NB4 (cell line): ENCODE measurements around the gene B3GLCT.

Source experiments
- DNase-seq: peaks from one replicate; pipeline ENCODE4 v3.0.0; 2010; ENCODE audit warnings: low read depth
- H3K4me3 ChIP-seq: one replicate; pipeline ENCODE4 v1.5.1; 2011; ENCODE audit warnings: mild to moderate bottlenecking, low read depth, low read length, moderate library complexity
- MYC ChIP-seq: IDR thresholded peaks from 2 replicates; pipeline ENCODE4 v1.6.1; 2011; ENCODE audit warnings: low read depth, low read length
- POLR2A ChIP-seq: IDR thresholded peaks from 2 replicates; pipeline ENCODE4 v1.6.1; 2011; ENCODE audit warnings: mild to moderate bottlenecking; ENCODE audit not compliant: insufficient read length; ENCODE audit errors: extremely low read depth
- TF ChIP-seq, protein P1 (sequence below): IDR thresholded peaks from 2 replicates; pipeline ENCODE4 v1.6.1; 2011; ENCODE audit warnings: low read depth, low read length
- TF ChIP-seq, protein P2 (sequence below): IDR thresholded peaks from one replicate; pipeline ENCODE4 v1.5.1; 2012; ENCODE audit warnings: low read depth, low read length

Gene B3GLCT

DNA sequence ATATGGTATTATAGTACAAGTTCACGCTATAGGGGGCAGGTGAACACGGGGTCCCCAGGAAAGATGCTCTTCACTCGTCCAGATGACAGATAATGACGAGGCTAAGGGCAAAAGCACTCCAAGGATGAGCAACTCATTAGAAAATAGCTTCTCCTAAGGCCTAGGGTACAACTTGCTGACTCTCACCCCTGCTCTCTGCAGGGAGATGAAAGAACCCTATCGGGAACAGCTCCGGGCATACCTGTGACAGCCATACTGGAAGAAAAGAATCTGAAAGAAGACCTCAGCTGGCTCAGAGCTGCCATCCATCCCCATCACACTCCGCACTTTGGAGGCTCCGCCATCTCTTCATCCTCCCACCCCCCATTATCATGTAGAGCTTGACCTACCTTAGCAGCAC, 20.5 kb upstream of the B3GLCT start:
- no peak for DNase-seq
- H3K4me3 ChIP-seq: no peak overlapping the region
- TF ChIP-seq MYC: no peak
- TF ChIP-seq, protein P1, sequence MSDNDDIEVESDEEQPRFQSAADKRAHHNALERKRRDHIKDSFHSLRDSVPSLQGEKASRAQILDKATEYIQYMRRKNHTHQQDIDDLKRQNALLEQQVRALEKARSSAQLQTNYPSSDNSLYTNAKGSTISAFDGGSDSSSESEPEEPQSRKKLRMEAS: no peak

DNA sequence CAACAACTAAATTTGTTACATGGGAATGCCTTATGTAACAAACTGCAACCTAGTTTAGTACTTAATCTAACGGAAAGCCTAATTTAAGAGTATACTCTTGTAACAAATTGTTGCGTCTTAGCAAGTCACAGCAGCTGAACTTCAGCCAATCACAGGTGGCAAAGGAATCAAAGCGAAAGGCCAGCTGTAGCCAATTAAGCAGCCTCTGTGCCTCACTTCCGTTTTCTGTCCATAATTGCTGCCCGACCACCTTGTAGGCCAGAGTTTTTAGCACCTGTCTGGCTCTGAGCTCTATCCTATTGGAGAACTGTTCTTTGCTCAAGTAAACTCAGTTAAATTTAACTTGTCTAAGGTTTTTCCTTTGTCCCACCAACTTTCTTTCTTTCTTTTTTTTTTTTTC, 20.0 kb upstream of the B3GLCT start:
- TF ChIP-seq, protein P1: no peak
- TF ChIP-seq POLR2A: no peak
- TF ChIP-seq, protein P2, sequence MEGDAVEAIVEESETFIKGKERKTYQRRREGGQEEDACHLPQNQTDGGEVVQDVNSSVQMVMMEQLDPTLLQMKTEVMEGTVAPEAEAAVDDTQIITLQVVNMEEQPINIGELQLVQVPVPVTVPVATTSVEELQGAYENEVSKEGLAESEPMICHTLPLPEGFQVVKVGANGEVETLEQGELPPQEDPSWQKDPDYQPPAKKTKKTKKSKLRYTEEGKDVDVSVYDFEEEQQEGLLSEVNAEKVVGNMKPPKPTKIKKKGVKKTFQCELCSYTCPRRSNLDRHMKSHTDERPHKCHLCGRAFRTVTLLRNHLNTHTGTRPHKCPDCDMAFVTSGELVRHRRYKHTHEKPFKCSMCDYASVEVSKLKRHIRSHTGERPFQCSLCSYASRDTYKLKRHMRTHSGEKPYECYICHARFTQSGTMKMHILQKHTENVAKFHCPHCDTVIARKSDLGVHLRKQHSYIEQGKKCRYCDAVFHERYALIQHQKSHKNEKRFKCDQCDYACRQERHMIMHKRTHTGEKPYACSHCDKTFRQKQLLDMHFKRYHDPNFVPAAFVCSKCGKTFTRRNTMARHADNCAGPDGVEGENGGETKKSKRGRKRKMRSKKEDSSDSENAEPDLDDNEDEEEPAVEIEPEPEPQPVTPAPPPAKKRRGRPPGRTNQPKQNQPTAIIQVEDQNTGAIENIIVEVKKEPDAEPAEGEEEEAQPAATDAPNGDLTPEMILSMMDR: no peak
- TF ChIP-seq MYC: no peak
- no peak overlapping the region for H3K4me3 ChIP-seq
- DNase-seq: peak; percentile 30

DNA sequence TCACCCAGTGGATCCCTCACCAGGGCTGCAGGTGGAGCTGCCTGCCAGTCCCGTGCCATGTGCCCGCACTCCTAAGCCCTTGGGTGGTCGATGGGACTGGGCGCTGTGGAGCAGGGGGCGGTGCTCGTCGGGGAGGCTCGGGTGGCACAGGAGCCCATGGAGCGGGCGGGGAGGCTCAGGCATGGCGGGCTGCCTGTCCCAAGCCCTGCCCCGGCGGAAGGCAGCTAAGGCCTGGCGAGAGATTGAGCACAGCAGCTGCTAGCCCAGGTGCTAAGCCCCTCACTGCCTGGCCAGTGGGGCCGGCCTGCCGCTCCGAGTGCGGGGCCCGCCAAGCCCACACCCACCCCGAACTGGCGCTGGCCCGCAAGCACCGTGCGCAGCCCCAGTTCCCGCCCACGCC, 16.8 kb upstream of the B3GLCT start:
- DNase-seq: no peak
- TF ChIP-seq MYC (no peak), POLR2A (no peak)
- TF ChIP-seq, protein P1: no peak
- TF ChIP-seq, protein P2: no peak
- H3K4me3 ChIP-seq: no peak overlapping the region

- no peak for TF ChIP-seq POLR2A
- no peak for TF ChIP-seq MYC
- TF ChIP-seq, protein P2: no peak
- TF ChIP-seq, protein P1: no peak
- DNase-seq: no peak
- H3K4me3 ChIP-seq: no peak overlapping the region
These were observed 15.3 kb upstream of the B3GLCT start for GRCh38 chr13:31184451-31184850.

DNA sequence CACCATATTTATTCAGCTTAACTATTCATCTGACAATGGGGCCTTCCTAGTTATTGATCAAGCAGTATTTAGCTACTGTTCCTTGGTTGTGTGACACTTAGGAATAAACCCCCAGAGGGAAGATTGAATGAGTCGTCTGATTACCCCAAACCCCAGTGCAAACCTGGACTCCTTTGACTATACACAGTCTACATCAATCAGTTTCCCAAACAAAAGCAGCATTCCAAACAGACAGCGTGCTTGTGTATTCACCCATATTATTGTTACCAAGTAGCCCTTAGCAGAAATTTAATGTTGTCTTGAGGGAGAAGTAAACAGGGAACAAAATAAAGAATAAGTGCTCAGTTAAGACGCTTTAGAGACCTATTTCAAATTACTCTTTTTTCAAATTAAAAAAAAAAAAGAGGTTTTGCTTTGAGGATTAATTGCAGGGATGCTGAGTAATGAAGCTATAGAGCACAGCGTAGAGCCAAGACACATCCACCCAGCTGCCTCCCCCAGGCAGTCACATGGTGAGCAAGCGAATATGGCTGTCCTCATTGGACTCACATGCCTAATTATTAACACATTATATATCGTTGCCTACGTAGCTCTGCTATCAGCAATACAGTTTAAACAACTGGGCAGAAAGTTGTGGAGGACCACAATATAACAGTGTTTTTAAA, 14.7 kb upstream of the B3GLCT start:
- TF ChIP-seq, protein P1: no peak
- TF ChIP-seq, protein P2: no peak
- no peak for TF ChIP-seq POLR2A
- TF ChIP-seq MYC: no peak
- DNase-seq: no peak
- H3K4me3 ChIP-seq: no peak overlapping the region

DNA sequence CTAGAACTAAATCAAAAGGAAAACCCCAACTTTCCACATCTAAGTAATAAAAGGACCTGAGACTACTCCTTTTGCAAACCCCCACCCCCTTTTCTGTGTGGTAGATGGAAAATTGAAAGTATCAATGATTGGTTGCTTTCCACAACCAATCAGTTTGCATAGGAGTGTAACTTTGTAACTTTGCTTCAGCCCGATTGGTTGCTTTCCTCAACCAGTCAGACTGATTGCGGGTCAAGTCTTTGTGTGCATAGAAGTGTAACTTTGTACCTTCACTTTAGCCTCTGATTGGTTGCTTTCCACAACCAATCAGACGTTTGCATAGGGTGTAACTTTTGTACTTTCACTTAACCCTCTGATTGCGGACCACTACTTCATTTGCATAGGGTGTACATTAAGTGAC, 8.0 kb upstream of the B3GLCT start:
- TF ChIP-seq, protein P2: no peak
- TF ChIP-seq POLR2A (no peak), MYC (no peak)
- TF ChIP-seq, protein P1: no peak
- no peak overlapping the region for H3K4me3 ChIP-seq
- no peak for DNase-seq
